ENCODE results near the gene ACER2.

DNA sequence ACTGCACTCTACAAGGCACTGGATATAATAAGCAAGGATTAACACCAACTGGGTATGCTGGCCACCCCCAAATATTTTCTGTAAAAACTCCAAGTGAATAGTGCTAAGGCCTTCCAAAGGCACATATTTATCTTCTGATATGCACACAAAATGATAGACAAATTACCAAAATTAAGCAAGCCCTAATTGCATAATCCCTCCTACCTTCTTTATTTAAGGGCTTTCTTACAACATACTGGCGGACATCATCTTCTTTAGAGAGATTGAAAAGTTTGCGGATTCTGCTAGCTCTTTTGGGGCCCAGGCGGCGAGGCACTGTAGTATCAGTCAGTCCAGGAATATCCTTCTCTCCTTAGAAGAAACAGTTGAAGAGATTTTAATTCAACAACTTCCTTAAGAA is 30.6 kb upstream of the ACER2 start:
- TF ChIP-seq, protein P1, sequence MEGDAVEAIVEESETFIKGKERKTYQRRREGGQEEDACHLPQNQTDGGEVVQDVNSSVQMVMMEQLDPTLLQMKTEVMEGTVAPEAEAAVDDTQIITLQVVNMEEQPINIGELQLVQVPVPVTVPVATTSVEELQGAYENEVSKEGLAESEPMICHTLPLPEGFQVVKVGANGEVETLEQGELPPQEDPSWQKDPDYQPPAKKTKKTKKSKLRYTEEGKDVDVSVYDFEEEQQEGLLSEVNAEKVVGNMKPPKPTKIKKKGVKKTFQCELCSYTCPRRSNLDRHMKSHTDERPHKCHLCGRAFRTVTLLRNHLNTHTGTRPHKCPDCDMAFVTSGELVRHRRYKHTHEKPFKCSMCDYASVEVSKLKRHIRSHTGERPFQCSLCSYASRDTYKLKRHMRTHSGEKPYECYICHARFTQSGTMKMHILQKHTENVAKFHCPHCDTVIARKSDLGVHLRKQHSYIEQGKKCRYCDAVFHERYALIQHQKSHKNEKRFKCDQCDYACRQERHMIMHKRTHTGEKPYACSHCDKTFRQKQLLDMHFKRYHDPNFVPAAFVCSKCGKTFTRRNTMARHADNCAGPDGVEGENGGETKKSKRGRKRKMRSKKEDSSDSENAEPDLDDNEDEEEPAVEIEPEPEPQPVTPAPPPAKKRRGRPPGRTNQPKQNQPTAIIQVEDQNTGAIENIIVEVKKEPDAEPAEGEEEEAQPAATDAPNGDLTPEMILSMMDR (IDR thresholded peaks at IDR 0.05; ENCODE audit: low read depth, low read length, poor library complexity, severe bottlenecking) = no peak
- no peak for TF ChIP-seq EZH2phosphoT487 (IDR thresholded peaks at IDR 0.05; ENCODE audit: borderline replicate concordance, low read length)

Measured in DOHH2 (cell line).